H1 (cell line): Measurements from ENCODE around the gene BMPR1A. TPM values are rescaled to one million over a fixed set of nuclear protein-coding genes. Genes with fewer than 3 reads are reported as not detected.

Experiments
- NRF1 ChIP-seq: IDR thresholded peaks from 2 replicates; pipeline ENCODE4 v1.6.1; 2011; ENCODE audit warnings: mild to moderate bottlenecking, low read depth, low read length, improper control_type of control experiment
- TBP ChIP-seq: IDR thresholded peaks from 2 replicates; pipeline ENCODE4 v1.6.1; 2011; ENCODE audit warnings: low read depth, low read length, improper control_type of control experiment
- TCF12 ChIP-seq: IDR thresholded peaks from 2 replicates; pipeline ENCODE4 v1.6.1; 2011; ENCODE audit warnings: low read depth, mild to moderate bottlenecking, low read length
- TEAD4 ChIP-seq: IDR thresholded peaks from 2 replicates; pipeline ENCODE4 v1.6.1; 2012; ENCODE audit warnings: low read depth, low read length, inconsistent platforms, mixed read lengths
- ZNF274 ChIP-seq: IDR thresholded peaks from 2 replicates; pipeline ENCODE4 v1.7.0; 2012; ENCODE audit warnings: low read length, borderline replicate concordance; ENCODE audit errors: extremely low read depth
- polyA plus RNA-seq, 7 experiments: library from polyadenylated mRNA; depleted of rRNA in 3 of 7; stranded (reverse) in 5 of 7; unstranded in 2 of 7; fragments of >200 nt in 5 of 7; fragments of 200-250 nt in 2 of 7; gene quantifications; 1 replicate in 5 of 7; 2 replicates in 1 of 7; 4 replicates in 1 of 7; pipeline versions ENCODE4 v1.2.1 to v1.2.3, GENCODE V29; 2011 to 2013; ENCODE audit warnings: missing spikeins in 2 of 7, mixed read lengths in 2 of 7
- total RNA-seq: library from RNA; stranded (reverse); fragmentation: NEBNext Ultra II Directional; extraction: Animal tissue kit (Norgen Biotek cat#: 25700); gene quantifications from 2 replicates; pipeline ENCODE4 v1.2.1, GENCODE V29; 2021
- TF ChIP-seq, protein P1 (sequence below): fragments of 300-600 bp; sonication (generic); IDR thresholded peaks from 2 replicates; pipeline ENCODE4 v1.7.1; 2012; ENCODE audit warnings: low read length, moderate library complexity, mild to moderate bottlenecking, inconsistent platforms; ENCODE audit not compliant: insufficient replicate concordance
- TF ChIP-seq, protein P2 (sequence below): IDR thresholded peaks from 2 replicates; pipeline ENCODE4 v1.6.1; 2011; ENCODE audit warnings: low read length, improper control_type of control experiment
- TF ChIP-seq, protein P3 (sequence below): IDR thresholded peaks from 2 replicates; pipeline ENCODE4 v1.6.1; 2012; ENCODE audit warnings: inconsistent platforms

Gene BMPR1A
- total and polyA plus RNA-seq, 2 of the 8 experiments (the other 6 are each of a cell fraction or from before 2014, with no cell fraction given), result 34.4 to 129 TPM

DNA sequence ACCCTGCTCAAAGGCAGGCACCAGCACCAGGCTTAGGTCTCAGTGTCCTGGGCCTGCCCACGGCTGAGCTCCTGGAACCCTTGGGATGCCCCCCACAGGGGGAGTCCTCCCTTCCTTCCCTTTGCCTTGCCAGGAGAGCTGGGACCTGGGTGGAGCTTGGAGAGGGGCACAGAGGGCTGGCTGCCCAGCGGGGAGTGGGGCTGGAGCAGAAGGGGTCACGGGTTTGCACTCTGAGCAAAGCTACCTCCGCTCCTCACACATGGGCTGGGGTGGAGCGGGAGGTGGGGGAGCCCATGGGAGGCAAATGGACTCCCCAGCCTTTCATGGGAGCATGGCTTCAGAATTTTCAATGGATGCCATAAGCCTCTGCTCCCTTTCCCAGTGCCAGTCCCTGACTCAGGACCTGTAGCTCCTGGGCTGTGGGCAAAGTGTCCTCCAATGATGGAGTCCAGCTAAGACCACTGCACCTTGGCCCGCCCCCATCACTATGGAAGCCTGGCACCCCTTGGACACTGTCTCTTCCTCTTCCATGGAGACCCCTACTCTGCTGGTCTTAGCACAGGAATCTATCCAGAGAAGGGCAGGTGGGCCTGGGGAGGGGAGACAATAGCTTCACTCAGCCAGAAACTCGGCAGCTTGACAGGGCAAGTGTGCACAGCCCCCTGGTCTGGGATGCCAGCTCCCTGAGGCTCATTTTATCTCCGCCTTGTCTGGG is 48.2 kb upstream of the BMPR1A start (continued):
- TF ChIP-seq, protein P1, sequence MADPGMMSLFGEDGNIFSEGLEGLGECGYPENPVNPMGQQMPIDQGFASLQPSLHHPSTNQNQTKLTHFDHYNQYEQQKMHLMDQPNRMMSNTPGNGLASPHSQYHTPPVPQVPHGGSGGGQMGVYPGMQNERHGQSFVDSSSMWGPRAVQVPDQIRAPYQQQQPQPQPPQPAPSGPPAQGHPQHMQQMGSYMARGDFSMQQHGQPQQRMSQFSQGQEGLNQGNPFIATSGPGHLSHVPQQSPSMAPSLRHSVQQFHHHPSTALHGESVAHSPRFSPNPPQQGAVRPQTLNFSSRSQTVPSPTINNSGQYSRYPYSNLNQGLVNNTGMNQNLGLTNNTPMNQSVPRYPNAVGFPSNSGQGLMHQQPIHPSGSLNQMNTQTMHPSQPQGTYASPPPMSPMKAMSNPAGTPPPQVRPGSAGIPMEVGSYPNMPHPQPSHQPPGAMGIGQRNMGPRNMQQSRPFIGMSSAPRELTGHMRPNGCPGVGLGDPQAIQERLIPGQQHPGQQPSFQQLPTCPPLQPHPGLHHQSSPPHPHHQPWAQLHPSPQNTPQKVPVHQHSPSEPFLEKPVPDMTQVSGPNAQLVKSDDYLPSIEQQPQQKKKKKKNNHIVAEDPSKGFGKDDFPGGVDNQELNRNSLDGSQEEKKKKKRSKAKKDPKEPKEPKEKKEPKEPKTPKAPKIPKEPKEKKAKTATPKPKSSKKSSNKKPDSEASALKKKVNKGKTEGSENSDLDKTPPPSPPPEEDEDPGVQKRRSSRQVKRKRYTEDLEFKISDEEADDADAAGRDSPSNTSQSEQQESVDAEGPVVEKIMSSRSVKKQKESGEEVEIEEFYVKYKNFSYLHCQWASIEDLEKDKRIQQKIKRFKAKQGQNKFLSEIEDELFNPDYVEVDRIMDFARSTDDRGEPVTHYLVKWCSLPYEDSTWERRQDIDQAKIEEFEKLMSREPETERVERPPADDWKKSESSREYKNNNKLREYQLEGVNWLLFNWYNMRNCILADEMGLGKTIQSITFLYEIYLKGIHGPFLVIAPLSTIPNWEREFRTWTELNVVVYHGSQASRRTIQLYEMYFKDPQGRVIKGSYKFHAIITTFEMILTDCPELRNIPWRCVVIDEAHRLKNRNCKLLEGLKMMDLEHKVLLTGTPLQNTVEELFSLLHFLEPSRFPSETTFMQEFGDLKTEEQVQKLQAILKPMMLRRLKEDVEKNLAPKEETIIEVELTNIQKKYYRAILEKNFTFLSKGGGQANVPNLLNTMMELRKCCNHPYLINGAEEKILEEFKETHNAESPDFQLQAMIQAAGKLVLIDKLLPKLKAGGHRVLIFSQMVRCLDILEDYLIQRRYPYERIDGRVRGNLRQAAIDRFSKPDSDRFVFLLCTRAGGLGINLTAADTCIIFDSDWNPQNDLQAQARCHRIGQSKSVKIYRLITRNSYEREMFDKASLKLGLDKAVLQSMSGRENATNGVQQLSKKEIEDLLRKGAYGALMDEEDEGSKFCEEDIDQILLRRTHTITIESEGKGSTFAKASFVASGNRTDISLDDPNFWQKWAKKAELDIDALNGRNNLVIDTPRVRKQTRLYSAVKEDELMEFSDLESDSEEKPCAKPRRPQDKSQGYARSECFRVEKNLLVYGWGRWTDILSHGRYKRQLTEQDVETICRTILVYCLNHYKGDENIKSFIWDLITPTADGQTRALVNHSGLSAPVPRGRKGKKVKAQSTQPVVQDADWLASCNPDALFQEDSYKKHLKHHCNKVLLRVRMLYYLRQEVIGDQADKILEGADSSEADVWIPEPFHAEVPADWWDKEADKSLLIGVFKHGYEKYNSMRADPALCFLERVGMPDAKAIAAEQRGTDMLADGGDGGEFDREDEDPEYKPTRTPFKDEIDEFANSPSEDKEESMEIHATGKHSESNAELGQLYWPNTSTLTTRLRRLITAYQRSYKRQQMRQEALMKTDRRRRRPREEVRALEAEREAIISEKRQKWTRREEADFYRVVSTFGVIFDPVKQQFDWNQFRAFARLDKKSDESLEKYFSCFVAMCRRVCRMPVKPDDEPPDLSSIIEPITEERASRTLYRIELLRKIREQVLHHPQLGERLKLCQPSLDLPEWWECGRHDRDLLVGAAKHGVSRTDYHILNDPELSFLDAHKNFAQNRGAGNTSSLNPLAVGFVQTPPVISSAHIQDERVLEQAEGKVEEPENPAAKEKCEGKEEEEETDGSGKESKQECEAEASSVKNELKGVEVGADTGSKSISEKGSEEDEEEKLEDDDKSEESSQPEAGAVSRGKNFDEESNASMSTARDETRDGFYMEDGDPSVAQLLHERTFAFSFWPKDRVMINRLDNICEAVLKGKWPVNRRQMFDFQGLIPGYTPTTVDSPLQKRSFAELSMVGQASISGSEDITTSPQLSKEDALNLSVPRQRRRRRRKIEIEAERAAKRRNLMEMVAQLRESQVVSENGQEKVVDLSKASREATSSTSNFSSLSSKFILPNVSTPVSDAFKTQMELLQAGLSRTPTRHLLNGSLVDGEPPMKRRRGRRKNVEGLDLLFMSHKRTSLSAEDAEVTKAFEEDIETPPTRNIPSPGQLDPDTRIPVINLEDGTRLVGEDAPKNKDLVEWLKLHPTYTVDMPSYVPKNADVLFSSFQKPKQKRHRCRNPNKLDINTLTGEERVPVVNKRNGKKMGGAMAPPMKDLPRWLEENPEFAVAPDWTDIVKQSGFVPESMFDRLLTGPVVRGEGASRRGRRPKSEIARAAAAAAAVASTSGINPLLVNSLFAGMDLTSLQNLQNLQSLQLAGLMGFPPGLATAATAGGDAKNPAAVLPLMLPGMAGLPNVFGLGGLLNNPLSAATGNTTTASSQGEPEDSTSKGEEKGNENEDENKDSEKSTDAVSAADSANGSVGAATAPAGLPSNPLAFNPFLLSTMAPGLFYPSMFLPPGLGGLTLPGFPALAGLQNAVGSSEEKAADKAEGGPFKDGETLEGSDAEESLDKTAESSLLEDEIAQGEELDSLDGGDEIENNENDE, result no peak
- TF ChIP-seq TCF12 (no peak), ZNF274 (no peak), TEAD4 (no peak), NRF1 (no peak), TBP (no peak)
- TF ChIP-seq, protein P2, sequence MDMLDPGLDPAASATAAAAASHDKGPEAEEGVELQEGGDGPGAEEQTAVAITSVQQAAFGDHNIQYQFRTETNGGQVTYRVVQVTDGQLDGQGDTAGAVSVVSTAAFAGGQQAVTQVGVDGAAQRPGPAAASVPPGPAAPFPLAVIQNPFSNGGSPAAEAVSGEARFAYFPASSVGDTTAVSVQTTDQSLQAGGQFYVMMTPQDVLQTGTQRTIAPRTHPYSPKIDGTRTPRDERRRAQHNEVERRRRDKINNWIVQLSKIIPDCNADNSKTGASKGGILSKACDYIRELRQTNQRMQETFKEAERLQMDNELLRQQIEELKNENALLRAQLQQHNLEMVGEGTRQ, result no peak
- TF ChIP-seq, protein P3, sequence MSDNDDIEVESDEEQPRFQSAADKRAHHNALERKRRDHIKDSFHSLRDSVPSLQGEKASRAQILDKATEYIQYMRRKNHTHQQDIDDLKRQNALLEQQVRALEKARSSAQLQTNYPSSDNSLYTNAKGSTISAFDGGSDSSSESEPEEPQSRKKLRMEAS, result no peak
